ENCODE measurements around the gene OVCA2.
"Not testable (repeated sequence)": the region's sequence is repeated elsewhere in the genome, so short reads cannot be mapped to it uniquely, and the experiment has no call there.

OVCA2 gene

GRCh38 chr17:2041561-2042389 is at the start of gene OVCA2:
OVCA2 (plus strand) TSS chr17:2042022; CDS start chr17:2042048, 26 bp downstream.
- peak; percentile 88 for DNase-seq

GRCh38 chr17:1992541-1992940 is 49.3 kb upstream of the OVCA2 start:
- no peak for DNase-seq

DNA sequence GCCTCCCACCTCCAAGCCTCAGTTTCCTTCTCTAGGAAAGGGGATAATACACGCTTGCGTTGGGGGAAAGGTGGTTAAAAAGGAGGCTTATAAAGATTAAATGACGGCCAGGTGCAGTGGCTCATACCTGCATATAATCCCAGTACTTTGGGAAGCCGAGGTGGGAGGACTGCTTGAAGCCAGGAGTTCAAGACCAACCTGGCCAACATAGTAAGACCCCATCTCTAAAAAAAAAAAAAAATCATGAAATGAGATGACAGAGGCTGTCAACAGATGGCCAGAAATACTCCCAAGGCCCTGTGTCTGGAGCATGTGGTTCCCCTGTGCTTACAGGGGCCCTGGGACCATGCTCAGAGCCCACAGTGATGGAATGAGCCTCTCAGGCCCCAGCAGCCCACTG is 47.1 kb upstream of the OVCA2 start:
- DNase-seq: no peak

- no peak for DNase-seq
These were observed 46.4 kb upstream of the OVCA2 start for GRCh38 chr17:1995321-1995892.

DNA sequence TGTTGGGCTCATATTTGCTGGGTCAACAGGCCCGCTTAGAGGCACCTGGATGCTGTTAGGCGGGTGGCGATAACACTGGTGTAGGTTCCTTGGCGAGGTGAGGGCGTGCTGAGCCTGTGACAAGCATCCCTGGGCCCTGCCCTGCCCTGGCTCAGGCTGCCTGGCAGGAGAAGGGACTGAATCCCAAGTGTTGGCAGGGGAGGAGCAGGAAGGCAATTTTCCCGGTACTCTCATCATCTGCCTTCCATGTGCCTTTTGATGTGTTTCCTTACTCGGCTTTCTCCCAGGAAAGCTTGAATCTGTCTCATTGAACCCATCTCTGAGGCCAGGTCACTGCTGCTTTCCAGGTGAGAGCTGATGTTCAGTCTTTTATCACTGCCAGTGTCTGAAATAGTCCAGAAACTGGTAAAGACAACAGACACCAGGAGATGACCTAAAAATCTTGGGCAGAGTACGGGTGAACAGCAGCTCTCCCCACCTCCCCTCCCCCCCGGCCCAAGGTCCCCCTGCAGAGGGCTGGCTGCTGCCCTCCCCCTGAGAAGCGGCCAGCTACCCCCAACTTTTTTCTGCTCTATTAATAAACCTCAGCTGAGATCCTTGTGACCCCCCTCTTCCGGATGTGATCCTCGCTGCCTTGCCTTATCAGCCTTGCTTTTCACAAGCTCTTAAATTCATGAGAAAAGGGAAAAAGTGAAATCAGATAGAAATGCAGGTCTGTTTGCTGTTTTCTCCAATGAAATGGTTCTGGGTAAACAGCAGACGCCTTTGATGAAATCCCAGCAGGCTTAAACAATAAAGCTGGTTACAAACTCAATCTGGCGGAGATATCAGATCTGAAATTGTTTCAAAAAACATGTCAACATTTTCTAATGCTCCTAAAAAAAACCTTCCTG is 45.7 kb upstream of the OVCA2 start:
- DNase-seq: no peak

DNA sequence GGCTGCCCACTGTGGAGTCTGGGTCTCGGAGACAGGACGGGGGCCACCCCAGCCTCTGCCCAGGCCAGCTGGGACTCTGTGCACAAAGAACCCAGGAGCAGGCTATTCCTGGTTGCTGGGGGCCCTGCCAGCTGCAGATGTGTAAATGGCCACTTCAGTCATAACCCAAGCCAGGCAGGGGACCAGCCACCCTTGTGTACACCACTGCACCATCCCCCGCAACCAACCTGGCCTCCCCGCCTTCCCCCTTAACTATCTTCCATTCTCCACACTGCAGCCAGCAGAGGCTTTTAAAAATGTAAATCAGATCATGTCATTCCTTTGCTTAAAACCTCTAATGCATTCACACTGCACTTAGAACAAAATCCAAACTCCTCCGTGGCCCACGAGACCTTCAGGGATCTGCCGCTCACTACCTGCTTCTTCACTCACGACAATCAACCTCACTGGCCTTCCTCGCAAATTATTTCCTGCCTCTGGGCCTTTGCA is 45.0 kb upstream of the OVCA2 start:
- DNase-seq: no peak

DNA sequence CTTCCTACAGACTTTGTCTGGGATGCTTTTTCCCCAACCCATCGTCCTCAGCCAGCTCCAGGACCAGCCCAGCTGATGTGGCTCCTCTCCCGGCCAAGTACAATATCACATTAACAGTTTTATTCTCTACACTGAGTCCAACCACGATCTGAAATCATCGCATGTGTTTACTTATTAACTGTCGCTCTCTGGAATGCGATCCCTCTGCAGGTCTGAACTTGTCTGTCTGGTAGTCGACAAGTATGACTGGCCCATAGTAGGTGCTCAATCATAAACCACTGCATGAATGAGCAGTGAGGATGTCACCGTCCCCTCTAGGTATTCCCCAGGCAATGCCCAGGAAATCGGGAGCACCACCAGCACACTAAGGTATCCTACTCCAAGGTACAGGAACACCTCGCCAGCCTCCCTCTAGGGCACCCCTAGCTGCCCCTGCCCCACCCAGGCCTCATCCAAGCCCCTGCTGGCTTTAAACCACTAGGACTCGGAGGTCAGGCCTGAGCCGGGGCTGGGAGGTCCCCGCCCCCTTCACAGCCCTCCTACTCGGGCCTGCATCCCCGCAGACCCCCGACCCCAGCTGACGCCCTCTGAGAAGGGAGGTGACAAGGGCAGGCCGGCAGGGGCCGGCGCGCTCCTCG is 44.4 kb upstream of the OVCA2 start:
- DNase-seq: no peak

- no peak for DNase-seq
These were observed 43.7 kb upstream of the OVCA2 start for GRCh38 chr17:1997927-1998742.

GRCh38 chr17:1999557-2000251 is 42.1 kb upstream of the OVCA2 start:
- peak; percentile 49 for DNase-seq

DNA sequence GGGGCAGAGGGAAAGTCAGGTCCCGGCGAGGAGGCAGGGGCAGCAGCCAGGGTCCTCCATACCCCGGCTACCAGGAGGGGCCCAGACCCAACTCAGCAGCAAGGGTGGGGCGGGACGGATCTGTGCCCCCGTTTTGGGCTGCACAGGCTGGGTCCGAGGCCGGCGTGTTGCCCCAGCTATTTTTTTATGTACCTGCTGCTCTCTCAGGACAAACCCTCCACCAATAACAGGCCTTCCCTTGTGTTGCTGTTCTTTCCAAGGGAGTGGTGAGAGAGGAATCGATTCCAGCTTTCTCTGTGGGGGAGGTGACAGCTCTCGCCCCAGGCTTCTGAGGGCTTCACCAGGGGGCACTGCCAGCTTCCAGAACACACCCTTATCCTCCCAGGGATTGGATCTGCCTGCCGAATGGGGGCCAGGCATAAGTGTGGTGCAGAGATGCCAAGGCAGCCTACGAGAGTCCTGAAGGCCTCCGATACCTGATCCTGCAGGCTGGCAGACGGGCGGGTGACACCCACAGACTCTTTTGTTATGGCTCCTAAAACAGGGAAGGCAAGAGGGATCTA is 39.0 kb upstream of the OVCA2 start:
- no peak for DNase-seq

DNA sequence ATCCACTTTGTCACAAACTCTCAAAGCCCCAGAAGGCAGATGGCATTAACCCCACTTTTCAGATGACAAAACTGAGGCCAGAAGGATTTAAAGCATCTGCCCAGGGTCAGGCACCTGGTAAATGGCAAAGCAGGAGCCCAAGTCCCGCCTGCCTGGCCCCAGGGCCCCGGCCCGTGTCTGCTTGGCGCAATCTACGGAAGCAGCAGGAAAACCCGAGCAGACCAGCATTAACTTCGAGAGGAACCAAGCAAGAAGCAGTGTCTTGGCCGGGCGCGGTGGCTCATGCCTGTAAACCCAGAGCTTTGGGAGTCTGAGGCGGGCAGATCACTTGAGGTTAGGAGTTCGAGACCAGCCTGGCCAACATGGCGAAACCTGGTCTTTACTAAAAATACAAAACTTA is 38.3 kb upstream of the OVCA2 start:
- no peak for DNase-seq

GRCh38 chr17:2004435-2004952 is 37.3 kb upstream of the OVCA2 start:
- DNase-seq: no peak

DNA sequence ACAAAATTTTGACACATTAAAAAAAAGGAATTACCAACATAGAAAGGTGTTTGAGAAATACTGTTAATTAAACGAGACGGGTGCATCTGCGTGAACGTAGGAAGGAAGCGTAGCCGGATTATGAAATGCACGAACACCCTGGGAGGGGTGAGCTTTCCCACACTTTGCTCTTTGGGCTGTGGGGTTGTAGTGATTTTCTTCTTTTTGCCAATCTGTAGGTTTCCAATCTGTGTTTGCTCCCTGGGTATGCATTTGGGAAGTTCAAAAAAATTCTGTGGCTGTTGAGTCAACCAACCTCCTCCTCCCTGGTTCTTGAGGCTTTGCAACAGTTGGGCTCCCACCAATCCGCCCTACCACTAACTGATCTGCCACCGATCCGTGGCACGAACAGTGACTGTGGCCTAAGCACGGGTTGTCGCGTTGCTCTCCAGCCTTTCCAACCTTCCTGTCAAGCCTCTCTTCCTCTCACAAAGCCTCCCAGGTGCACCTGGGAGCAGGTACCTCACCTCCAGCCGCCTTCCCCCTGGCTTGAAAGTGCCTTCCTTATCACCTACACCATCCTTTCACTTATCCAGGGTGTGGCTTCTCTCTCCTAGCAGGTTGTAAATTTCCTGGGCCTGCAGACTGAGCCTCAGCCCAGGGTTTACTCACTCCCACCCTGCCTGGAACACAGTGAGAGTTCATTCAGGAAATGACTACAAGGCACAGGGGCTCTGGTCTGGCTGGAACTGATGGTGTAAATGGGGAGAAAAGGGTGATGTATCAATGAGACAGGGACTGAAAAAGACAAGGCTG is 33.3 kb upstream of the OVCA2 start:
- no peak for DNase-seq

DNA sequence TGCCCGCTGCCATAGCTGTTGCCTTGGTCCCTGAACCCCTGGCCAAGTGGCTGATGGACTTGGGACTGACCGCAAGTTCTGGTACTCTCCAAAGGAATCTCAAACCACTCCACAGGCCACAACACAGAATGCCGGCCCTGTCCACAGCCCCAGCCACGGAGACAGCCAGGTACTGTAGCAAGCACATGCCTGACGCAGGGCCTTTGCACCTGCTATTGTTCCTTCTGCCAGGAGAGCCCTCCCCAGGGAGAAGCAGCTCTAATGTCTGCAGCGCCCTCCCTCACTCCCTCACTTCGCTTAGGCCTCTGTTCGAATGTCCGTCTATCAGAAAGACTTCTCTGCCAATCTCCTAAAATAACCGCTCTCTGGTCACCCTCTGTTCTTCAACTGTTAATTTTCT is 32.1 kb upstream of the OVCA2 start:
- DNase-seq: no peak

GRCh38 chr17:2011411-2012371 is 30.1 kb upstream of the OVCA2 start:
- DNase-seq: no peak

GRCh38 chr17:2012499-2012898 is 29.3 kb upstream of the OVCA2 start:
- no peak for DNase-seq

- not testable (repeated sequence) for DNase-seq
These were observed 28.4 kb upstream of the OVCA2 start for GRCh38 chr17:2013220-2013993.

DNA sequence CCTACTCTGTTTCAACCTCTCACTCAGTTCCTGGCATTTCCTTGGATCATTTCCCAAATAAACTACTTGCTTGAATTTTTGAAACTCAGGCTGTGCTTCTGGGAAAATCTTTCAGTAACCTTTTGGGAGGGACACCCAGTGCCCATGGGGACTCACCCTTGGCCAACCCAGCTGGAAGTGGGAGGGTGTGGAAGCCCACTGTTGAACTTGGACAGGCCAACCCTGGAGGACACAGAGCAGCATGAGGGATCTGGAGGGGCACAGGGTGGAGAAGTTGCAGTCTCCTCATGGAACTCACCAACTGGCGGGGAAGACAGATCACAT is 27.9 kb upstream of the OVCA2 start:
- DNase-seq: no peak

Measured in NCI-H1694 treated with DMSO at 0.1 percent for 48 hours (cell line).